Measurements from ENCODE around the gene FAM210A. TPM values are rescaled to one million over a fixed set of nuclear protein-coding genes. Genes with fewer than 3 reads are reported as not detected.

The FAM210A gene
- total and polyA plus RNA-seq, 8 donors, result 11.1 to 18.2 (median 15.9) TPM

- Histone ChIP-seq H3K27me3 (no peaks in the 10 kb centered on the region), H3K36me3 (peaks cover 0 to 77% of the 10 kb centered on the region in 2 donors), H3K27ac (no peak overlapping the region), H3K9me3 (no peaks in the 10 kb centered on the region), H3K4me1 (no peaks in the 10 kb centered on the region), H3K4me3 (no peak overlapping the region)
- intact Hi-C loops (cut with DNase I), result no loop called here
- TF ChIP-seq CTCF (IDR thresholded peaks at IDR 0.05), result no peak
- no peak for DNase-seq
- ATAC-seq, result no peak
Observed at GRCh38 chr18:13735681-13736080, 9.3 kb upstream of the FAM210A start.

GRCh38 chr18:13730481-13730880 is 4.1 kb upstream of the FAM210A start:
- intact Hi-C loops (cut with DNase I), result no loop called here
- Histone ChIP-seq H3K36me3 (peaks cover 0 to 29% of the 10 kb centered on the region in 2 donors), H3K9me3 (no peaks in the 10 kb centered on the region), H3K27ac (no peak overlapping the region), H3K4me1 (peaks cover 7 to 17% of the 10 kb centered on the region in 2 donors), H3K4me3 (no peak overlapping the region), H3K27me3 (no peaks in the 10 kb centered on the region)
- ATAC-seq (no peak), DNase-seq (no peak)
- TF ChIP-seq CTCF (IDR thresholded peaks at IDR 0.05), result no peak

GRCh38 chr18:13726972-13727331 is 594 bp upstream of the FAM210A start:
- Histone ChIP-seq H3K4me1 (peaks cover 14 to 33% of the 10 kb centered on the region in 2 donors), H3K36me3 (no peaks in the 10 kb centered on the region), H3K9me3 (no peaks in the 10 kb centered on the region), H3K4me3 (peak overlapping the region; percentile 98 to 99), H3K27ac (peak overlapping the region; percentile 95 to 96), H3K27me3 (no peaks in the 10 kb centered on the region)
- no peak for TF ChIP-seq CTCF (IDR thresholded peaks at IDR 0.05)
- intact Hi-C loops (cut with DNase I), result no loop called here
- DNase-seq (peak in 2 of 4 donors; percentile 64 to 87), ATAC-seq (peak; percentile 55)

- peak overlapping the region; percentile 95 to 96 for H3K27ac ChIP-seq
- peaks cover 14 to 33% of the 10 kb centered on the region in 2 donors for H3K4me1 ChIP-seq
- no peak for TF ChIP-seq CTCF (IDR thresholded peaks at IDR 0.05)
- DNase-seq (peak in 2 of 4 donors; percentile 5 to 14), ATAC-seq (peak; percentile 1)
- H3K9me3 ChIP-seq, result no peaks in the 10 kb centered on the region
- H3K36me3 ChIP-seq, result no peaks in the 10 kb centered on the region
- intact Hi-C loops (cut with DNase I), result no loop called here
- peak overlapping the region; percentile 98 to 99 for H3K4me3 ChIP-seq
- no peaks in the 10 kb centered on the region for H3K27me3 ChIP-seq
Observed at GRCh38 chr18:13725566-13726231, 659 bp downstream of the FAM210A start.

- intact Hi-C loops (cut with DNase I), result no loop called here
- H3K4me3 ChIP-seq, result no peak overlapping the region
Observed at GRCh38 chr18:13720847-13721246, 5.5 kb downstream of the FAM210A start.

More at GRCh38 chr18:13720847-13721246, 5.5 kb downstream of the FAM210A start:
- ATAC-seq, result no peak
- Histone ChIP-seq H3K27me3 (no peaks in the 10 kb centered on the region), H3K27ac (no peak overlapping the region), H3K9me3 (peaks cover 0 to 5% of the 10 kb centered on the region in 2 donors), H3K36me3 (no peaks in the 10 kb centered on the region), H3K4me1 (peaks cover 8 to 18% of the 10 kb centered on the region in 2 donors)
- no peak for TF ChIP-seq CTCF (IDR thresholded peaks at IDR 0.05)
- no peak for DNase-seq

All from left lung (tissue), 10 donors.